HG02678 (cell line): ENCODE measurements around the gene TLNRD1.

ENCODE experiments used
- ATAC-seq: cut with Tn5 transposase; IDR thresholded peaks from one replicate; pipeline ENCODE4 v1.9.1; 2021; ENCODE audit warnings: mild to moderate bottlenecking, moderate library complexity; ENCODE audit not compliant: unreplicated experiment

TLNRD1 gene

GRCh38 chr15:81001152-81002008 lies 657 bp downstream of the TLNRD1 start:
- peak; percentile 32 for ATAC-seq

- no peak for ATAC-seq
These were observed 1.2 kb downstream of the TLNRD1 start for GRCh38 chr15:81002009-81002330.

GRCh38 chr15:81002331-81003096 lies 1.8 kb downstream of the TLNRD1 start:
- ATAC-seq, result no peak

- no peak for ATAC-seq
These were observed 2.3 kb downstream of the TLNRD1 start for GRCh38 chr15:81003097-81003350.

GRCh38 chr15:81006124-81006523 lies 5.4 kb downstream of the TLNRD1 start:
- ATAC-seq, result no peak

- no peak for ATAC-seq
These were observed 6.8 kb downstream of the TLNRD1 start for GRCh38 chr15:81007428-81008064.

- ATAC-seq, result no peak
These were observed 7.6 kb downstream of the TLNRD1 start for GRCh38 chr15:81008312-81008711.

DNA sequence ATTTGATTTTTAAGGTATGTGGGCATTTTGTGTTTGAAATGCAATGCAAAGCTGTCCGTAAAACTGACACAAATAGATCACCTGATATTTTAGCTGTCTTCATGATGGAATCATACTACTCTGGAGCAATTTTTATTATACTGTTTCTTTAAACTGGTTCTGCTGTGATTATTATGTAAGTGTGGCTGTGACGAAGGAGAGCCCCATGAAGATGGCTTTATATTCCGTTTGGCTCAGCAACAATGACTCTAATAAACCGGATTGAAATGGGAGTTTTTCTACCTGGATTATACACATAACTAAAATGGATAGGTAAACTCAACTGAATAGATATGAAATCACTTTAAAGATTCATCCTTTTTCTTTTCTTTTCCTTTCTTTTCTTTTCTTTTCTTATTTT lies 9.4 kb downstream of the TLNRD1 start:
- no peak for ATAC-seq

- ATAC-seq, result no peak
These were observed 10.9 kb downstream of the TLNRD1 start for GRCh38 chr15:81011593-81011992.

DNA sequence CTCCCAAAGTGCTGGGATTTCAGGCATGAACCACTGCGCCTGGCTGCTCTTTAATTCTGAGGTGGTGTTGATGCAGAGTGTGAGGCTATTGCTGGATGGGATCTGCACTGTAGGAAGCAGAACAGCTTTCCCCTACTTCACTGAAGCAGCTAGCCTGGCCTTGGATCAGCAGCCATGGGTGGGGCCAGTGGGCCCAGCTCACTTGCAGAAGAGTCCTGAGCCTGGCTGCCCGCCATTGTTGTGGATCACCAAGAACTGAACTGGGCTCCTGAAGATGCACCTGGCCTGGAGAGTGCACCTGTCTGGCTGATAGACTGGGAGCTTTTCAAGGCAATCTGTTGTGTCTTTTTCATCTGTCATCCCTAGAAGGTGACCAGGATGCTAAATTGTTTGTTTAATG lies 11.9 kb downstream of the TLNRD1 start:
- no peak for ATAC-seq

DNA sequence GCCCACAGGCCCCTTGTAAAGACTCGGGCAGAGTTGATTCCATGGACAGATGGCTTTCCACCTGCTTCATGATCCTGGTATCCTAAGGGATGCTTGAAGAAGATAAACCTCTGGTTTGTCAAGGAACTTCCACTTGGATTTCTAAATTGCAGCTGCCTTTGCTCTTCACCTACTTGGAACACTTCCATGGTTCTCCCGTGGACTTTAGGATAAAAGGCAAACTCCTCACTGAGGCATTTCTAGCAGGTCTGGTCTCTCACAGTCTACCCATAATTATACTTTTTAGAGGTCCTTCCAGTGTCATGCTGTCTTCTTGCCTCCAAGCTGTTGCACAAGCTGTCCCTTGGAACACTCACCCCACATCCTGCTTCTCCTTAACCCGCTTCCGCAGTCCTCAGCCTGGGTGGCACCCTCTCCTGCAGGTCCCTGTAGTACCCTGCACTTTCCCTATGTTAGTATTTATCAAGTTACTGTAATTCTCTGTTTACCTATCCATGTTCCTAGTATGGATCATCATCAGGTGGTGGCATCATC lies 12.7 kb downstream of the TLNRD1 start:
- no peak for ATAC-seq

- ATAC-seq, result no peak
These were observed 13.8 kb downstream of the TLNRD1 start for GRCh38 chr15:81014446-81015093.

GRCh38 chr15:81015621-81016488 lies 15.1 kb downstream of the TLNRD1 start:
- no peak for ATAC-seq

- no peak for ATAC-seq
These were observed 15.9 kb downstream of the TLNRD1 start for GRCh38 chr15:81016489-81017068.

DNA sequence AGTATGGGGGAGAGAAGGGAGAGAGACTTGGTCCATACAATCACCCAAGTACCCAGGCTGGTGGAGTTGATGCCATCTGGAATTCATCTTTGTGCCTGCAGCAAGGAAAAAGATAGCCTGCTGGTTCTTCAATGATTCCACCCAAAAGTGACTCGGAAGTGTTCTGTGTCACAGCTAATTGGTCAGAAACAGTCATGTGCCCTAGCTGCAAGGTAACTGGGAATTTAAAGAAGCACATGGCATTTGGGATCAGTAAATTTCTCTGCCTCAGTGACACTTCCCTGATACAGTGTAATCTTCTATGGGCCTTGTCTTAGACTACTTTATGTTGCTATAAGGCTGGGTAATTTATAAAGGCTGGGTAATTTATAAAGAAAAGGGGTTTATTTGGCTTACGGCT lies 17.5 kb downstream of the TLNRD1 start:
- no peak for ATAC-seq

DNA sequence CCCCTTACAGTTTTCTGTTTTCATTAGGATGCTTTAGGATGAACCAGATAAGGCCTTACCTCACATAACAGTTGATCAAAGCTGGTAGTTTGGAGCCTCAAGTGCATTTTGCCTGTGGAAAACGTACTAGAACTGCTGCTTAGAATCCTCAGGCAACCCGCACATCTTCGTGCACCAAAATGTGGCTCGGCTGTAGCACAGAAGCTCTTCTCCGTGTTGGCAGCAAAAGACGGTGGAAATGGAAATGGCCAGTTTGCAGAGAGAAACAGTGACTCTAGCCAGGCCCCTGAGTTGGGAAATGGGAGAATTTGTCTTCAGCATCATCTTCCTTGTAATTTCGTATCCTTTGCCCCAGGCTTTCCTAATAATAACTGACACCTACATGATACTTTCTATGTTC lies 20.6 kb downstream of the TLNRD1 start:
- no peak for ATAC-seq

DNA sequence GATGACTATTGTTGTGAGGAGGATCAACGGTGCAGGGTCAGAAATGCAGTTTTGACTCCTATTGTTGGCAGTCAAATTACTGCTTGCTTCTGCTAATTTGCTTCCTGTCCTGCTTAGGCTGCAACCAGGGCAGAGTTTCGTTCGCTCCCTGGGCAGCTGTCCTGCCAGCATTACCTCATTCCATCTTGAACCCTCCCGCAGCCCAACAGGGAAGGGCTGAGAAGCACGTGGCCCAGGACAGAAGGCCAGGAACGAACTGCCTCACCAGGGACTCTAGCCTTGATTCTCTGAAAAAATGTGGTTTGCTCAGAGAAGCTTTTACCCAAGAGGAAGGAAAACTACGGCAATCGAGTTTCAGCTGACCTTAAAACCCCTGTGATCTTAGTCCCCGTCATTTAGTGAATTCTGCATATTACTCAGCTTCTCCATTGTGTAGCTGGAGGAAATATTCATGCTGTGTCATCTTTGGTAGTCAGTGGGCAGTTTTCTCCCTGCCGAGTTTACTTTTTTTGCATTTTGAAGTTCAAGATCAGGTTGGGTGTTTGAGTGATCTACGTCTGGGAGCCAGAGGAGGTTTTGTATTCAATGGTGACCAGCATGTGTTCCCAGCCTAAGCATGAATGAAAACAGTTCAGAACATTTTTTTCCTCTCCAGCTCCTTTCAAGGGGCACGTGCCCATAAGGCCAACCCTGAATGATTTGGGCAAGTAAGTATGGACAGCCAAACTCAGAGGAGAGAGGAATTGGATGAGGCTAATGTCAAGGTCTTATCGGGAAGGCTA lies 23.0 kb downstream of the TLNRD1 start:
- peak; percentile 83 for ATAC-seq

DNA sequence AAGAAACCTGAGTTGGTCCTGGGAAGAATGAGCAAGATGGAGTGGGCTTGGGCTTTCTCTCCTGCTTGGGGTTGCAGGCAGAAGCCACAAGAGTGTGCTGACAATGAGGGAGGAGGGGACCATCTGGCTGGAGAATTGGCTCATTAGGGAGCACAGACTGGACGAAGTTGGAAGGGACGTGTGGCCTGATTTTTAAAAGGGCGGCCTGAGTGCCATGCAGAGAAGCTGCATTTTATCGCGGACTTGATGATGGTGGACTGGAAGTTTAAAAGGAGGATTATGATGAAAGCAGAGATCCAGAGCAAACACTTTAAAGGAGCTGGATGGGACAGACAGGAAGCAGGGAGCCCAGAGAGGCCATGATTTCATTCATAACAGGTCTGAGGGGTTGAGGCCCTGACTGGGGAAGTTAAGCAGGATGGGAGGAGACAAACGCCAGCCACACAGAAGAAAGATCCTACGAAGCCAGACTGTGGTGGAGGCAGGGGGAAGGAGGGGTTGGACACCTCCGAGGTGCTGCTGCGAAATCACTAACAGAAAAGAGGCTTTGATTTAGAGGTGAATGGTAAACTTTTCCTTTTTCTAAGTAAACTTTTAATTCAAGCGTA lies 23.6 kb downstream of the TLNRD1 start:
- no peak for ATAC-seq

DNA sequence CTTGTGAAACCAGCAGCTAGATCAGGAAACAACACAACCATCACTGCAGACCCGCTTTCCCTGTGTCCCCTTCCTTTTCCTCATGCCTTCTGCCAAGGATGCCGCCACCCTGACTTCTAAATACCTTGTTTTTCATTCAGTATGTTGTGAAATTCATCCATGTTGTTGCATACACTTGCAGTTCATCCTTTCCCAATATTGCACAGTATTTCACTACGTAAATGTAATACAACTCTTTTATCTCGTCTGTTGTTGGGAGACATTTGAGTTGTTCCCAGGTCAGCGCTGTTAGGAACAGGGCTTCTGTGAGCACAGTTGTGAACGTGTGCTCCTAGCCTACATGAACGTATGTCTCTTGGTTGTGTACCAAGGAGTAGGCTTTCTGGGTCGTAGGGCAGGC lies 24.2 kb downstream of the TLNRD1 start:
- ATAC-seq, result no peak
